ENCODE data around the gene MICOS13. TPM values are rescaled to one million over a fixed set of nuclear protein-coding genes. Genes with fewer than 3 reads are reported as not detected.

Gene MICOS13
- total and polyA plus RNA-seq, 10 donors: 15.7 to 89.5 (median 38.0) TPM

- H3K4me3 ChIP-seq: no peak overlapping the region
- 86 to 92% (median 87%) methylated on average over 13 to 30 of the region's 30 CpGs for WGBS, 5 donors
- H3K36me3 ChIP-seq: peaks cover 4 to 96% (median 77%) of the 10 kb centered on the region in 6 donors
- intact Hi-C loops (cut with DNase I; ENCODE audit: low total_unique reads): no loop called here
- H3K9me3 ChIP-seq: no peaks in the 10 kb centered on the region
- TF ChIP-seq POLR2AphosphoS5 (IDR thresholded peaks at IDR 0.05): peak in 1 of 3 donors; percentile 47
- no peak for TF ChIP-seq CTCF (IDR thresholded peaks at IDR 0.05 in 8 of 11, conservative IDR thresholded peaks at IDR 0.05 in 3 of 11)
- TF ChIP-seq POLR2A (IDR thresholded peaks at IDR 0.05): no peak
- H3K27me3 ChIP-seq (replicated peaks in 1 of 7): no peaks in the 10 kb centered on the region
- no peak for DNase-seq
- no peak overlapping the region for H3K27ac ChIP-seq
- H3K4me1 ChIP-seq: peaks cover 0 to 18% (median 9%) of the 10 kb centered on the region in 6 donors
These were observed 17.7 kb upstream of the MICOS13 start for GRCh38 chr19:5697890-5698634.

GRCh38 chr19:5697022-5697889, 16.9 kb upstream of the MICOS13 start:
- intact Hi-C loops (cut with DNase I; ENCODE audit: low total_unique reads): no loop called here
- Histone ChIP-seq H3K36me3 (peaks cover 4 to 100% (median 85%) of the 10 kb centered on the region in 6 donors), H3K4me3 (no peak overlapping the region), H3K9me3 (no peaks in the 10 kb centered on the region), H3K27me3 (replicated peaks in 1 of 7) (no peaks in the 10 kb centered on the region), H3K27ac (peak overlapping the region in 1 of 8 donors; percentile 8), H3K4me1 (peaks cover 0 to 26% (median 16%) of the 10 kb centered on the region in 6 donors)
- TF ChIP-seq CTCF (IDR thresholded peaks at IDR 0.05 in 8 of 11, conservative IDR thresholded peaks at IDR 0.05 in 3 of 11): no peak
- peak in 2 of 3 donors; percentile 6 to 8 for TF ChIP-seq POLR2AphosphoS5 (IDR thresholded peaks at IDR 0.05)
- no peak for TF ChIP-seq POLR2A (IDR thresholded peaks at IDR 0.05)
- peak; percentile 67 for DNase-seq
- WGBS, 5 donors: 70 to 87% (median 79%) methylated on average over 22 to 25 of the region's 25 CpGs

- DNase-seq: peak; percentile 74
- Histone ChIP-seq H3K4me1 (peaks cover 8 to 35% (median 24%) of the 10 kb centered on the region in 6 donors), H3K36me3 (peaks cover 4 to 100% (median 91%) of the 10 kb centered on the region in 6 donors), H3K9me3 (no peaks in the 10 kb centered on the region), H3K27ac (peak overlapping the region in 1 of 8 donors; percentile 8), H3K27me3 (replicated peaks in 1 of 7) (no peaks in the 10 kb centered on the region), H3K4me3 (no peak overlapping the region)
- 87 to 94% (median 88%) methylated on average over 24 to 42 of the region's 42 CpGs for WGBS, 5 donors
- peak in 2 of 3 donors; percentile 25 to 57 for TF ChIP-seq POLR2AphosphoS5 (IDR thresholded peaks at IDR 0.05)
- TF ChIP-seq CTCF (IDR thresholded peaks at IDR 0.05 in 8 of 11, conservative IDR thresholded peaks at IDR 0.05 in 3 of 11): no peak
- intact Hi-C loops (cut with DNase I; ENCODE audit: low total_unique reads): no loop called here
These were observed 16.1 kb upstream of the MICOS13 start for GRCh38 chr19:5696196-5697021.
